ENCODE data around the gene MYRF.

DNA sequence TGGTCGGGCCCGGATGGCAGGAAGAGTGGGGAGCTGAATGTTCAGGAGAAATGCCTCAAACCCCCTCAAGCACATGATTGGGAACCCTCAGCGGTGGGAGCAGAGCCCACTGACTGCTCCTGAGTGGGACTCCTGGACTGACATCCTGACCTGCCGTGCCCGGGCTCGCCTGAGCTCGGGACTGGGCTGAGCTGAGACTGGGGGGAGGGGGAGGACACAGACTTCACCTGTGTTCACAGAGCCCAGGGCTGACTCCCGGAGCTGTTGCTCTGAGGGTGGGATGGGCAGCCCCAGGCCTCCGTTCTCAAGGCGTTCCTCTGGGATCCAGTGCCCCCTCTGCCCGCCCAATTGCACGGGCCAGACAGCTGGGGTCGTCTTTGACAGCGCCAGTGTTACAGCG lies 47.6 kb upstream of the MYRF start:
- TF ChIP-seq EZH2phosphoT487 (IDR thresholded peaks at IDR 0.05; ENCODE audit: borderline replicate concordance) = no peak
- TF ChIP-seq, protein P1, sequence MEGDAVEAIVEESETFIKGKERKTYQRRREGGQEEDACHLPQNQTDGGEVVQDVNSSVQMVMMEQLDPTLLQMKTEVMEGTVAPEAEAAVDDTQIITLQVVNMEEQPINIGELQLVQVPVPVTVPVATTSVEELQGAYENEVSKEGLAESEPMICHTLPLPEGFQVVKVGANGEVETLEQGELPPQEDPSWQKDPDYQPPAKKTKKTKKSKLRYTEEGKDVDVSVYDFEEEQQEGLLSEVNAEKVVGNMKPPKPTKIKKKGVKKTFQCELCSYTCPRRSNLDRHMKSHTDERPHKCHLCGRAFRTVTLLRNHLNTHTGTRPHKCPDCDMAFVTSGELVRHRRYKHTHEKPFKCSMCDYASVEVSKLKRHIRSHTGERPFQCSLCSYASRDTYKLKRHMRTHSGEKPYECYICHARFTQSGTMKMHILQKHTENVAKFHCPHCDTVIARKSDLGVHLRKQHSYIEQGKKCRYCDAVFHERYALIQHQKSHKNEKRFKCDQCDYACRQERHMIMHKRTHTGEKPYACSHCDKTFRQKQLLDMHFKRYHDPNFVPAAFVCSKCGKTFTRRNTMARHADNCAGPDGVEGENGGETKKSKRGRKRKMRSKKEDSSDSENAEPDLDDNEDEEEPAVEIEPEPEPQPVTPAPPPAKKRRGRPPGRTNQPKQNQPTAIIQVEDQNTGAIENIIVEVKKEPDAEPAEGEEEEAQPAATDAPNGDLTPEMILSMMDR (conservative IDR thresholded peaks at IDR 0.05; ENCODE audit: low read length) = no peak
